ENCODE measurements around the gene AGPAT3. TPM values are rescaled to one million over a fixed set of nuclear protein-coding genes. Genes with fewer than 3 reads are reported as not detected.

Gene AGPAT3
- total RNA-seq, 1 experiment from 2014 or later, result 13.0 TPM

DNA sequence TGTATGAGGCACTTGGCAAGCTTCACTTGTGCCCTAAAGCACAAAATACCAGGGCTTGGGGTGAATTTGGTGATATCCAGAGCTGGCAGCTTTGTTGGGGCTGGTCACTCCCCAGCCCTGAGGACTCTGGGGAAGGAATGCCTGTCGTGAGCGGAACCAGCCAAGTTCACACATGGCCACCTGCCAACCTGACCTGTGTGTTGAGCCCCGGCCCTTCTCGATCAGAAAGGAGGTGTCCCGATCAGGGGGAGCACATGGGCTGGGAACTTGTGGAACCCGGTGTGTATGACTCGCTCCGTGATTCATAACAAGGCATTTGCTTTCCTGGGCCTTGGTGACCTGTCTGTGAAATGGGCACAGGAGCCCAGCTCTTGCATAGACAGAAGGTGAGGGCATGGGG, 43.1 kb downstream of the AGPAT3 start:
- Histone ChIP-seq H3K27ac (ENCODE audit: insufficient read length, low read depth, low read length) (no peak overlapping the region), H2BK120ac (ENCODE audit: low read depth, low read length, poor library complexity, severe bottlenecking) (no peak overlapping the region), H3K18ac (ENCODE audit: insufficient read length, low read depth, low read length) (no peak overlapping the region), H3K56ac (ENCODE audit: insufficient read length, low read depth, low read length) (no peak overlapping the region), H2BK5ac (ENCODE audit: insufficient read length, low read length) (no peak overlapping the region), H4K8ac (replicated peaks; ENCODE audit: insufficient read length, low read depth, low read length) (no peak overlapping the region), H2BK20ac (ENCODE audit: low read depth, low read length, poor library complexity, severe bottlenecking) (no peak overlapping the region), H4K91ac (ENCODE audit: insufficient read length, low read depth, low read length) (no peak overlapping the region), H2BK12ac (ENCODE audit: insufficient read length, low read depth, low read length) (no peak overlapping the region), H3K23me2 (ENCODE audit: insufficient read length, low read depth, low read length, poor library complexity, severe bottlenecking) (no peaks in the 10 kb centered on the region), H3T11ph (ENCODE audit: low read length) (no peak overlapping the region), H3K79me1 (ENCODE audit: insufficient read depth, low read depth, low read length, poor library complexity, severe bottlenecking) (no peaks in the 10 kb centered on the region), H2AK5ac (ENCODE audit: insufficient read length, low read length) (no peak overlapping the region), H2AFZ (ENCODE audit: low read length) (no peak overlapping the region), H3K9me3 (ENCODE audit: control insufficient read depth, low read depth, low read length) (no peaks in the 10 kb centered on the region), H3K27me3 (ENCODE audit: insufficient read depth, low read length) (no peaks in the 10 kb centered on the region), H3K4me1 (ENCODE audit: insufficient read depth, low read length) (no peaks in the 10 kb centered on the region), H3K4me2 (ENCODE audit: insufficient read depth, insufficient read length, low read length) (no peak overlapping the region), H2BK15ac (ENCODE audit: low read depth, low read length) (no peak overlapping the region), H3K14ac (ENCODE audit: insufficient read depth, low read length) (no peak overlapping the region), H3K23ac (ENCODE audit: insufficient read length, low read depth, low read length) (no peak overlapping the region), H3K9ac (ENCODE audit: extremely low read depth, insufficient read length, low read length) (no peak overlapping the region), H4K5ac (ENCODE audit: insufficient read length, low read depth, low read length) (no peak overlapping the region), H3K79me2 (ENCODE audit: insufficient read depth, low read length) (no peaks in the 10 kb centered on the region), H4K20me1 (ENCODE audit: control insufficient read depth, insufficient read depth, insufficient read length) (no peaks in the 10 kb centered on the region), H3K4ac (ENCODE audit: low read depth, low read length) (no peak overlapping the region)
- Mint-ChIP-seq H3K27ac (no peak overlapping the region), H3K4me1 (peaks cover 5 to 11% of the 10 kb centered on the region in 2 experiments), H3K36me3 (ENCODE audit: insufficient read depth in 1 of 3, low read depth in 3 of 3) (0 out of 7 replicates have a peak, but pooled peaks cover 0 to 1% (median 0%) of the 10 kb centered on the region in 3 experiments), H3K4me3 (no peak overlapping the region), H3K27me3 (ENCODE audit: low read depth) (no peaks in the 10 kb centered on the region; the same call in 1 of the 2 replicates), H3K9me3 (no peaks in the 10 kb centered on the region)
- DNase-seq, result no peak
- TF ChIP-seq, protein P1, sequence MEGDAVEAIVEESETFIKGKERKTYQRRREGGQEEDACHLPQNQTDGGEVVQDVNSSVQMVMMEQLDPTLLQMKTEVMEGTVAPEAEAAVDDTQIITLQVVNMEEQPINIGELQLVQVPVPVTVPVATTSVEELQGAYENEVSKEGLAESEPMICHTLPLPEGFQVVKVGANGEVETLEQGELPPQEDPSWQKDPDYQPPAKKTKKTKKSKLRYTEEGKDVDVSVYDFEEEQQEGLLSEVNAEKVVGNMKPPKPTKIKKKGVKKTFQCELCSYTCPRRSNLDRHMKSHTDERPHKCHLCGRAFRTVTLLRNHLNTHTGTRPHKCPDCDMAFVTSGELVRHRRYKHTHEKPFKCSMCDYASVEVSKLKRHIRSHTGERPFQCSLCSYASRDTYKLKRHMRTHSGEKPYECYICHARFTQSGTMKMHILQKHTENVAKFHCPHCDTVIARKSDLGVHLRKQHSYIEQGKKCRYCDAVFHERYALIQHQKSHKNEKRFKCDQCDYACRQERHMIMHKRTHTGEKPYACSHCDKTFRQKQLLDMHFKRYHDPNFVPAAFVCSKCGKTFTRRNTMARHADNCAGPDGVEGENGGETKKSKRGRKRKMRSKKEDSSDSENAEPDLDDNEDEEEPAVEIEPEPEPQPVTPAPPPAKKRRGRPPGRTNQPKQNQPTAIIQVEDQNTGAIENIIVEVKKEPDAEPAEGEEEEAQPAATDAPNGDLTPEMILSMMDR (conservative IDR thresholded peaks at IDR 0.05), result no peak
- WGBS (ENCODE audit: extremely low coverage, insufficient read length, low lambda C conversion rate), result no CpG with 5 or more reads among the region's 8 CpGs
